H9 (cell line): ENCODE results near the gene NIT2. TPM values are rescaled to one million over a fixed set of nuclear protein-coding genes. Genes with fewer than 3 reads are reported as not detected.

Experiments used
- DNase-seq: peaks from one replicate; pipeline ENCODE4 v3.0.0-alpha.2; 2017
- H2AFZ ChIP-seq: one replicate; pipeline ENCODE4 v1.6.1; 2013; ENCODE audit warnings: mild to moderate bottlenecking, low read length, control low read depth, moderate library complexity
- H2AK5ac ChIP-seq: 2 replicates; pipeline ENCODE4 v1.6.1; 2013; ENCODE audit warnings: low read length, control low read depth, mixed read lengths; ENCODE audit not compliant: insufficient read length
- H2BK120ac ChIP-seq: one replicate; pipeline ENCODE4 v1.6.1; 2013; ENCODE audit warnings: low read depth, mild to moderate bottlenecking, low read length, control low read depth, inconsistent platforms; ENCODE audit not compliant: poor library complexity, severe bottlenecking
- H2BK12ac ChIP-seq: 2 replicates; pipeline ENCODE4 v1.6.1; 2013; ENCODE audit warnings: low read length, control low read depth, mixed read lengths, low read depth; ENCODE audit not compliant: insufficient read length
- H2BK15ac ChIP-seq: 2 replicates; pipeline ENCODE4 v1.6.1; 2013; ENCODE audit warnings: low read depth, low read length, control low read depth
- H2BK20ac ChIP-seq: one replicate; pipeline ENCODE4 v1.6.1; 2013; ENCODE audit warnings: low read depth, mild to moderate bottlenecking, low read length, control low read depth, inconsistent platforms; ENCODE audit not compliant: poor library complexity, severe bottlenecking
- H2BK5ac ChIP-seq: 2 replicates; pipeline ENCODE4 v1.6.1; 2013; ENCODE audit warnings: low read length, control low read depth, mixed read lengths; ENCODE audit not compliant: insufficient read length
- H3K14ac ChIP-seq: 2 replicates; pipeline ENCODE4 v1.6.1; 2013; ENCODE audit warnings: low read length, control low read depth; ENCODE audit not compliant: insufficient read depth
- H3K18ac ChIP-seq: 2 replicates; pipeline ENCODE4 v1.6.1; 2013; ENCODE audit warnings: low read depth, mild to moderate bottlenecking, mixed read lengths, low read length, control low read depth; ENCODE audit not compliant: insufficient read length
- H3K23ac ChIP-seq: 2 replicates; pipeline ENCODE4 v1.6.1; 2013; ENCODE audit warnings: low read length, control low read depth, mixed read lengths, low read depth; ENCODE audit not compliant: insufficient read length
- H3K23me2 ChIP-seq: 2 replicates; pipeline ENCODE4 v1.6.1; 2013; ENCODE audit warnings: low read depth, mild to moderate bottlenecking, mixed read lengths, low read length, control low read depth; ENCODE audit not compliant: insufficient read length, poor library complexity, severe bottlenecking
- H3K27ac ChIP-seq: 2 replicates; pipeline ENCODE4 v1.5.1; 2013; ENCODE audit warnings: low read length, control low read depth, mixed read lengths, low read depth; ENCODE audit not compliant: insufficient read length
- H3K27me3 ChIP-seq: 2 replicates; pipeline ENCODE4 v1.6.1; 2013; ENCODE audit warnings: low read length, control low read depth, inconsistent platforms; ENCODE audit not compliant: insufficient read depth
- H3K4ac ChIP-seq: 2 replicates; pipeline ENCODE4 v1.6.1; 2013; ENCODE audit warnings: low read depth, mild to moderate bottlenecking, control low read depth, inconsistent platforms, low read length, moderate library complexity
- H3K4me1 ChIP-seq: 2 replicates; pipeline ENCODE4 v1.6.1; 2013; ENCODE audit warnings: low read length, control low read depth, inconsistent platforms; ENCODE audit not compliant: insufficient read depth
- H3K4me2 ChIP-seq: 2 replicates; pipeline ENCODE4 v1.6.1; 2013; ENCODE audit warnings: low read length, control low read depth, mixed read lengths; ENCODE audit not compliant: insufficient read length, insufficient read depth
- H3K56ac ChIP-seq: 2 replicates; pipeline ENCODE4 v1.6.1; 2013; ENCODE audit warnings: low read depth, mild to moderate bottlenecking, mixed read lengths, low read length, control low read depth; ENCODE audit not compliant: insufficient read length
- H3K79me1 ChIP-seq: 2 replicates; pipeline ENCODE4 v1.6.1; 2013; ENCODE audit warnings: low read depth, mild to moderate bottlenecking, moderate library complexity, low read length, control low read depth, inconsistent platforms; ENCODE audit not compliant: insufficient read depth, poor library complexity, severe bottlenecking
- H3K79me2 ChIP-seq: 2 replicates; pipeline ENCODE4 v1.6.1; 2013; ENCODE audit warnings: low read length, control low read depth, inconsistent platforms; ENCODE audit not compliant: insufficient read depth
- H3K9ac ChIP-seq: 2 replicates; pipeline ENCODE4 v1.6.1; 2013; ENCODE audit warnings: low read length, control low read depth, mixed read lengths; ENCODE audit not compliant: insufficient read length; ENCODE audit errors: extremely low read depth
- H3K9me3 ChIP-seq: one replicate; pipeline ENCODE4 v1.6.1; 2013; ENCODE audit warnings: low read depth, low read length, inconsistent platforms; ENCODE audit not compliant: control insufficient read depth
- H3T11ph ChIP-seq: one replicate; pipeline ENCODE4 v1.6.1; 2013; ENCODE audit warnings: mild to moderate bottlenecking, low read length, control low read depth, inconsistent platforms
- H4K20me1 ChIP-seq: one replicate; pipeline ENCODE4 v1.6.1; 2013; ENCODE audit not compliant: control insufficient read depth, insufficient read length, insufficient read depth
- H4K5ac ChIP-seq: 2 replicates; pipeline ENCODE4 v1.6.1; 2013; ENCODE audit warnings: low read depth, mild to moderate bottlenecking, mixed read lengths, low read length, control low read depth; ENCODE audit not compliant: insufficient read length
- H4K8ac ChIP-seq: replicated peaks from 2 replicates; pipeline ENCODE4 v1.6.1; 2013; ENCODE audit warnings: low read length, control low read depth, mixed read lengths, low read depth; ENCODE audit not compliant: insufficient read length
- H4K91ac ChIP-seq: 2 replicates; pipeline ENCODE4 v1.6.1; 2013; ENCODE audit warnings: low read depth, mild to moderate bottlenecking, moderate library complexity, mixed read lengths, low read length, control low read depth; ENCODE audit not compliant: insufficient read length
- H3K27ac Mint-ChIP-seq, 3 experiments: 2 replicates in 2 of 3; 3 replicates in 1 of 3; pipeline ENCODE4 v1.8.0; 2020 to 2021; ENCODE audit warnings: mixed read lengths in 3 of 3, mild to moderate bottlenecking in 1 of 3, moderate library complexity in 1 of 3
- H3K27me3 Mint-ChIP-seq: 2 replicates; pipeline ENCODE4 v1.8.0; 2021; ENCODE audit warnings: low read depth, mild to moderate bottlenecking, moderate library complexity, mixed read lengths
- H3K36me3 Mint-ChIP-seq, 3 experiments: 2 replicates in 2 of 3; 3 replicates in 1 of 3; pipeline ENCODE4 v1.8.0; 2020 to 2021; ENCODE audit warnings: low read depth in 3 of 3, mixed read lengths in 3 of 3; ENCODE audit not compliant: insufficient read depth in 1 of 3
- H3K4me1 Mint-ChIP-seq, 2 experiments: 2 replicates each; pipeline ENCODE4 v1.8.0; 2020; ENCODE audit warnings: mixed read lengths in 2 of 2
- H3K4me3 Mint-ChIP-seq, 2 experiments: 2 replicates in 1 of 2; 3 replicates in 1 of 2; pipeline ENCODE4 v1.8.0; 2020 to 2021; ENCODE audit warnings: mild to moderate bottlenecking in 2 of 2, mixed read lengths in 2 of 2, moderate library complexity in 1 of 2
- H3K9me3 Mint-ChIP-seq, 2 experiments: 2 replicates in 1 of 2; 3 replicates in 1 of 2; pipeline ENCODE4 v1.8.0; 2020; ENCODE audit warnings: mild to moderate bottlenecking in 2 of 2, mixed read lengths in 2 of 2, moderate library complexity in 1 of 2
- CTCF ChIP-seq: fragments of 200-600 bp; sonication (generic); conservative IDR thresholded peaks from 3 replicates; pipeline ENCODE4 v1.8.0; 2021; ENCODE audit warnings: antibody characterized with exemption, mild to moderate bottlenecking
- WGBS: extraction: QIAGEN DNeasy Blood & Tissue Kit; methylation state at CpG from one replicate; pipeline ENCODE4 v1.1.7; 2013; ENCODE audit warnings: missing lambda C conversion rate, low lambda C conversion rate, mixed read lengths; ENCODE audit not compliant: insufficient read length; ENCODE audit errors: extremely low coverage; 5-methylcytosine and 5-hydroxymethylcytosine counted together
- total RNA-seq: library from RNA; stranded (reverse); gene quantifications from 2 replicates; pipeline ENCODE4 v1.2.1, GENCODE V29; 2021

Gene NIT2
- total RNA-seq, 1 experiment from 2014 or later, result 26.6 TPM

GRCh38 chr3:100366424-100366823, 31.9 kb downstream of the NIT2 start:
- Histone ChIP-seq H3K18ac (no peak overlapping the region), H3K27me3 (no peaks in the 10 kb centered on the region), H4K91ac (no peak overlapping the region), H3K9me3 (no peaks in the 10 kb centered on the region), H2BK20ac (no peak overlapping the region), H2AFZ (no peak overlapping the region), H3K4ac (no peak overlapping the region), H2BK15ac (no peak overlapping the region), H3K4me1 (no peaks in the 10 kb centered on the region), H3T11ph (no peak overlapping the region), H3K4me2 (no peak overlapping the region), H3K27ac (no peak overlapping the region), H2BK5ac (no peak overlapping the region), H3K79me2 (no peaks in the 10 kb centered on the region), H3K56ac (no peak overlapping the region), H3K79me1 (no peaks in the 10 kb centered on the region), H4K8ac (no peak overlapping the region), H2BK12ac (no peak overlapping the region), H2BK120ac (no peak overlapping the region), H2AK5ac (no peak overlapping the region), H4K5ac (no peak overlapping the region), H3K14ac (no peak overlapping the region), H4K20me1 (no peaks in the 10 kb centered on the region), H3K23ac (no peak overlapping the region), H3K9ac (no peak overlapping the region), H3K23me2 (no peaks in the 10 kb centered on the region)
- no peak overlapping the region for H3K27ac Mint-ChIP-seq
- no peak for DNase-seq
- H3K36me3 Mint-ChIP-seq, result peaks cover 23 to 78% (median 57%) of the 10 kb centered on the region in 3 experiments; a peak in 6 of 7 replicates
- H3K9me3 Mint-ChIP-seq, result peaks cover 0 to 3% of the 10 kb centered on the region in 2 experiments; a peak in 1 of 5 replicates
- WGBS, result no CpG with 5 or more reads among the region's 2 CpGs
- H3K4me3 Mint-ChIP-seq, result no peak overlapping the region
- no peak for TF ChIP-seq CTCF
- H3K27me3 Mint-ChIP-seq, result no peaks in the 10 kb centered on the region
- peaks cover 0 to 4% of the 10 kb centered on the region in 2 experiments; a peak in 1 of 4 replicates for H3K4me1 Mint-ChIP-seq
